Measurements from ENCODE around the gene SMAD6.

Gene SMAD6

DNA sequence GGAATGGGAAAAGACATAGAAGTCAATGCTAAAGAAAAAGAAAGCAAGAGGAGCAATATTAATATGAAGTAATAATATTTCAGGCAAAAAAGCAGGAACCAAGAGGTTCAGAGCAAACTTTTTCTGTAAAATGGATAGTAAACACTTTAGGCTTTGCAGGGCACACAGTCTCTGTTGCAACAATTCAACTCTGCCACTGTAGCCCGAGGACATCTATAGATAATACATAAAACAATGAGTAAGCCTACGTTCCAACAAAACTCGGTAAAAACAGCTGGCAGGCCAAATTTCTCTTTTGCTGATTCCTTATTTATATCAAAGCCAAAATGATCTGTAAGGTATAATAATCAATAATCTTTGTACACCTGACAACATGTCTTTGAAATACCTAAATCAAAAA lies 56.8 kb downstream of the SMAD6 start:
- TF ChIP-seq, protein P1, sequence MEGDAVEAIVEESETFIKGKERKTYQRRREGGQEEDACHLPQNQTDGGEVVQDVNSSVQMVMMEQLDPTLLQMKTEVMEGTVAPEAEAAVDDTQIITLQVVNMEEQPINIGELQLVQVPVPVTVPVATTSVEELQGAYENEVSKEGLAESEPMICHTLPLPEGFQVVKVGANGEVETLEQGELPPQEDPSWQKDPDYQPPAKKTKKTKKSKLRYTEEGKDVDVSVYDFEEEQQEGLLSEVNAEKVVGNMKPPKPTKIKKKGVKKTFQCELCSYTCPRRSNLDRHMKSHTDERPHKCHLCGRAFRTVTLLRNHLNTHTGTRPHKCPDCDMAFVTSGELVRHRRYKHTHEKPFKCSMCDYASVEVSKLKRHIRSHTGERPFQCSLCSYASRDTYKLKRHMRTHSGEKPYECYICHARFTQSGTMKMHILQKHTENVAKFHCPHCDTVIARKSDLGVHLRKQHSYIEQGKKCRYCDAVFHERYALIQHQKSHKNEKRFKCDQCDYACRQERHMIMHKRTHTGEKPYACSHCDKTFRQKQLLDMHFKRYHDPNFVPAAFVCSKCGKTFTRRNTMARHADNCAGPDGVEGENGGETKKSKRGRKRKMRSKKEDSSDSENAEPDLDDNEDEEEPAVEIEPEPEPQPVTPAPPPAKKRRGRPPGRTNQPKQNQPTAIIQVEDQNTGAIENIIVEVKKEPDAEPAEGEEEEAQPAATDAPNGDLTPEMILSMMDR (IDR thresholded peaks at IDR 0.05; ENCODE audit: low read depth, low read length), result no peak
- no peak overlapping the region for H3K4me3 ChIP-seq (ENCODE audit: low read depth, low read length)

DNA sequence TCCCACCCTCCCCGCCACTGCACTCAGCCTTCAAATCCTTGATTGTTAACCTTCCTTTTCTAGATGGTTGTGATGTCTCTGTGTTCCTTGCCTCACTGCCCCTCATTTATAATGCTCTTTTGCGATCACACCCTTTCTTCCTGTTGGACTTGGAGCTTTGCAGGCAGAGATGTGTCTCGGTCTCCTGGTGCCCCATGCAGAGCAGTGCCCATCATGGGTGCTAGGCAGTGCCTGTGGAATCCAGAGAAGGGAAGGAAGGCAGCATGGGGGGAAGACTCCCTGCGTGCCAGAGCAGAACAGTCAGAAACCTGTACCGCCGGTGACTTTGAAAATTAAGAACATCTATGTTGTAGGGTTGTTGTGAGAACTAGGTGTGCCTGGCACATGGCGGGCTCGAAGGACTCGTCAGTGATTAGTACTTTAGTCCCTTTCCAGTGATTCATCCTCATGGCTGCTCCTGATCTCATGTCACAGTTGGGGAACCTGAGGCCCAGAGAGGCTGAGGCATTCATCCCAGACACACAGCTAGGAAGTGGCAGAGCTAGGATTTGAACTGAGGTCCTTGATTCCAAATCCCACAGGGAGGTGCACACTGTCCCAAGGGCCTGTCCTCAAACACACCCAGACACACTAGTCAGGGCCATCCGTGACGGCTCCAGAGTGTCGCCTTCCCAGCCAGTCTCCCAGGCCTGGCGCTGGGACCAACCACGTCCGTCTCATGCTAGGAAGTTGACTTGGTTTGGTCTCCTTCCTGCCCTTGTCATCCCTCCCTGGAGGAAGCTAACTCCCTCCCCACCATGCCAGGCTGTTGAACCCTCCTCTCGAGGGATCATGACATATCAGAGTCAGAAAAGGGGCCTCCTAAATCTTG lies 58.3 kb downstream of the SMAD6 start:
- TF ChIP-seq, protein P1 (IDR thresholded peaks at IDR 0.05; ENCODE audit: low read depth, low read length), result no peak
- H3K4me3 ChIP-seq (ENCODE audit: low read depth, low read length), result no peak overlapping the region

DNA sequence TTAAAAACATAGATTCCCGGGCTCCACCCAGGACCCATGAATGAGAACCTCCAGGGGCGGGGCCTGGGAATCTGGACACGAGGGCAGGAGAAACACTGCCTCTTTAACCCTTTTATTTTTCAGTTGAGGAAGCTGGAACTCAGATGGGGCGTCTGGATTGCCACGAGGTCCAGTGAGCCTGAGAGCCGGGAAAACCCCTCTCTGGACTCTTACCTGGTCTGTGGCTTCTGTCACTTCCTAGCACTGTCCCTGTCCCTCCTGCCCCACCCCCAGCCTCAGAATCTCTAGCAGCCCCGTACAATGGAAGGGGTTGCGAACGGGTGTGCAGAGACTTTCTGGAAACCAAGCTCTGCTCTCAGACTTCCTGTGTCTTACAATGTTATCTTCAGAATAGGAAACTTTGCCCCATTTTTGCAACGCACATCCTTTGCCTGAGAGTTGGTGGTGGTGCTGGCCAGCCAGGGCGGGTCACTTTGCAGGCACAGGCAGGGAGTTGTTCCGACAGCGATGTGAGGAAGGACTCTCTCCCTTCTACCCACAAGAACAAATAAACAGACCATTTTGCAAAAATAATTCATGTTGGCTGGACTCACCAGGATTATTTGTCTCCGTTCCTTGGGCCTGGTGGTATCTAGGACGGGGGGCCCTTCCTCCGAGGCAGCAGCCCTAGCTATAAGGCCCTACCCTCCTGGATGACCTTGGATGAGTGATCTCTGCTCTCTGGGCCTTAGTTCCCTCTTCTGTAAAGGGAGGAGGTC lies 59.1 kb downstream of the SMAD6 start:
- TF ChIP-seq, protein P1 (IDR thresholded peaks at IDR 0.05; ENCODE audit: low read depth, low read length), result no peak
- no peak overlapping the region for H3K4me3 ChIP-seq (ENCODE audit: low read depth, low read length)

DNA sequence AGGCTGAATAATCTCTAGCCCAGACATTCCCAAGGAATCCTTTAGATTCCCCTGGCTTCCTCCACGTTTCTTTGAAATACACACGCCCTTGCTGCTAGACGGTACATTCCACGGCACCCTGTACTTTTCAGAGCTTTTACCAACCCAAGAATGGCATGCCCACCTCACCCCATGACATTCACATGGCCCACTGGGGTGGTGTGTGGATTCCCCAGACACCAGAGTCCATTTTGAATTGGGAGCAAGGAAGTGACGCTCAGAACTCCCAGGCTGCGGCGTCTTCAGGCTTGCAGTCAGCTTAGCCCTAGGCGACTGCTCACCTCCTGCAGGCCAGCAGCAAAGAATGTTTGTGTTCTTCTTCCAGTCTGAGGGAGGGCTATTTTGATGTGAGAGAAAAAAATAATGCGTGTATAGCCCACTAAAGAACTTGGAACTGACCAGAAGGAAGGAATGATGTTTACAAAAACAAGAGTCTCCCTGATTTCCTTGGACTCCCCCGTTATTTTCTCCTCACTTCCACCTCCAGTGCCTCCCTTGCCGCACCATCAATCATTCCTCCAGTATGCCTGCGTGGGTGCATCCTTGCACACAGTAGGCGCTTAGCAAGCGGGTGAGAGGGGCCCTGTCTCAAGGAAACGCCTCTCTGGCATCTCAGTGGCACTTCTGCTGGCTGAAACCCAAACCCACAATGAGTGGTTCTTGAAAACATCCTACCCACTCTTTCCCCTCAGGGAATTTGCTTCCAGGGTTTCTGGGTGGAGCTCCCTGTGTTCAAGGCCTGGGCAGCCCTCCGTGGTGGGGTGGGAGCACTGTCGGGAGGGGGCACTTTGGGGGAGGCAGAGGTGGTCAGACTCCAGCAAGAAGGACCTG lies 59.9 kb downstream of the SMAD6 start:
- TF ChIP-seq, protein P1 (IDR thresholded peaks at IDR 0.05; ENCODE audit: low read depth, low read length), result no peak
- H3K4me3 ChIP-seq (ENCODE audit: low read depth, low read length), result no peak overlapping the region

DNA sequence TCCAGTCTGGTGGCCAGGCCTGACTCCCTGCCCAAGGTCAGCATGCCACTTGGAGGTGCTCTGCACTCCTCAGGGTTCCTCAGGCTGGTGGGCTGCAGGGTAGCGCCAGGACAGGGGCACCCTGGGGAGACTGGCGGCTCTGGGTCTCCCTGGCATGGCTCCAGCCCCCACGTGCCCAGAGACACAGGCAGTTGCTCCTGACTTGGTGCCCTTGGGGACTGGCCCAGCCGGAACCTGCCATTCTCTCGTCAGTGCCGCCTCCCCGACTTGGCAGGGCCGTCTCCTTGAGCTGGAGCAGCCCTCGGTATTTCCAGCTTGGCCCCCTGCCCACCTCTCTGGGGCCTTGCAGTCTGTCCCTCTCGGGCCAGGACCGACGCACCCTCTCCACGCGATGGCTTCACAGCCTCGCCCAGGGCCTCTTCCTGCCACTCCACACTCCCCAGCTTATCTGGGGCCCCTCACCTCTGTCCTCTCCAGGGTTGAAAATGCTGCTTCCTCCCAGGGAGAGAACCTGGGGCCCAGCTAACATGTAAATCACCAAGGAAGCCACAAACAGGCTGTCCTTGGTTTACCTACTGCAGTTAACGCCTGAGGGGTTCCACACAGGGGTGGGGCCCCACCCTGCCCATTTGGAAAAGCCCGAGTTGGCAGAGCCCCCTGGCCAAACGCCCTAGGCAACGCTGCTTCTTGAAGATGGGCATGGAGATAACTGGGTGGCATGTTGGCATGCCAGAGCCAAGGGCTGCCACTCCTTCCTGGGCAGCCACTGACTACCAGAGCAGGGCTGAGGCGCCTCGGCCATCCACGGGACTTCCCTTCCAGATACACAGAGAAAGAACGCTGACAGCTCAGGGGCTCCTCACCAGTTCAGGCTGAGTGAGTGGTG lies 61.4 kb downstream of the SMAD6 start:
- TF ChIP-seq, protein P1 (IDR thresholded peaks at IDR 0.05; ENCODE audit: low read depth, low read length), result no peak

DNA sequence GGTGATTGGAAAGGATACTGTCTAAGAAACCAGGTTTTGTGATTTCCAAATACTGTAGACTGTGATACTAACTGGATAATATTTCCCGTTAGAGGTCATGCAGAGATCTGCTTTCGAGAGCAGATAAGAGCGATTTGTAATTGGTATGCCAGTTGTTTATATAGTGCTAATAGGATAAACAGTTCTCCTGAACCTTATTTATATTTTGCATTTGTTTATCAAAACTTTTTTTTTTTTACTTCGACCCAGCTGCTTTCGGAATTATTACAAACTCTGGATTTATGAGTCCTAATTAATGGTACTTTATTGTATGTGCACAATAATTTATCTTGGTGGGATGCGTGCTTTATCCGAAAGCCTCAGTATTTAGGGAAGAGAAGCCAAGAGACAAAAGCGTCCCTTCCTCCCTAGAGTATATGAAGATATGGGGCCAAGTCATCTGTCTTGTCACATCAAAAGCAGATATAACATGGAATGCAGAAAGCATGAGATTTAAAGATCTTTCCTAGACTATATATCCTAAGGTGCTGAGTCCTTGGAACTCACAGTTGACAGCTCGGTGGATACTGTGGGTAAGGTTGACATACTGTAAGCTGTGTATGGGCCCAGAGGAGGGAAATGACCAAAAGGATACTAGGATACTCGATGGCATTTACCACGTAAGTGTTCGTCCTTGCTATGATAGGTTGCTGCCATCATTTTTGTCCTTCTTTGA lies 62.2 kb downstream of the SMAD6 start:
- TF ChIP-seq, protein P1 (IDR thresholded peaks at IDR 0.05; ENCODE audit: low read depth, low read length), result no peak
- no peak overlapping the region for H3K4me3 ChIP-seq (ENCODE audit: low read depth, low read length)

More for the DNA sequence above, 61.4 kb downstream of the SMAD6 start:
- H3K4me3 ChIP-seq (ENCODE audit: low read depth, low read length), result no peak overlapping the region
